Measurements from ENCODE around the gene SFT2D1. TPM values are rescaled to one million over a fixed set of nuclear protein-coding genes. Genes with fewer than 3 reads are reported as not detected.

The SFT2D1 gene
- total RNA-seq, 4 donors from 2014 or later, result 26.4 to 31.9 (median 28.2) TPM

GRCh38 chr6:166289207-166290060 is 52.9 kb downstream of the SFT2D1 start:
- DNase-seq, result no peak

DNA sequence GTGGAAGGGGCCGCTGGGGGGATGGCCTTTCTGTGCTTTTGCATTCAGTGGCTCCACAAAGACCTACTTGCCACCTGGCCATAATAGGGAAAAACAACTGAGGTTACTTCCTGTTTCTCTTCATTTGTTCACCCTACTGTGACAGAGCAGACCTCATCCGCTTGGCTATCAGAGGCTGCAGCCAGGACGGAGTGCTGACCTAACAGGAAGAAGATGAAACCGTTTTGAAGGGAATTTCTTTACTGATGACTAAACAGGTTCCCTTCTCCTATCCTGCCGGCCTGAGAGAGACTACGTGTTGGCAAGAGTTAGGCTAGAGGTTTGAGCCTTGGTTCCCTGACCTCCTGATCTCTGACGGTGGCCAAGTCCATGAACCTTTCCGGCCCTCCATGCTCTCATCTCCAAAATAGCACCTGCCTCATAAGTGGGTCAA is 55.5 kb downstream of the SFT2D1 start:
- no peak for TF ChIP-seq CTCF (IDR thresholded peaks at IDR 0.05)
- TF ChIP-seq POLR2A (IDR thresholded peaks at IDR 0.05), result no peak

More at GRCh38 chr6:166289207-166290060, 52.9 kb downstream of the SFT2D1 start:
- Histone ChIP-seq H3K9me3 (no peaks in the 10 kb centered on the region), H3K4me1 (no peaks in the 10 kb centered on the region), H3K27ac (no peak overlapping the region), H3K27me3 (no peaks in the 10 kb centered on the region), H3K4me3 (no peak overlapping the region), H3K36me3 (no peaks in the 10 kb centered on the region)
- TF ChIP-seq POLR2A (IDR thresholded peaks at IDR 0.05), result no peak
- no peak for TF ChIP-seq CTCF (IDR thresholded peaks at IDR 0.05)

GRCh38 chr6:166285233-166285632 is 57.1 kb downstream of the SFT2D1 start:
- Histone ChIP-seq H3K9me3 (no peaks in the 10 kb centered on the region), H3K4me3 (no peak overlapping the region), H3K27me3 (no peaks in the 10 kb centered on the region), H3K36me3 (no peaks in the 10 kb centered on the region), H3K27ac (no peak overlapping the region), H3K4me1 (no peaks in the 10 kb centered on the region)
- TF ChIP-seq CTCF (IDR thresholded peaks at IDR 0.05) (no peak), POLR2A (IDR thresholded peaks at IDR 0.05) (no peak)
- no peak for DNase-seq

More for the DNA sequence above, 55.5 kb downstream of the SFT2D1 start:
- no peaks in the 10 kb centered on the region for H3K9me3 ChIP-seq
- no peaks in the 10 kb centered on the region for H3K36me3 ChIP-seq
- no peaks in the 10 kb centered on the region for H3K4me1 ChIP-seq
- no peaks in the 10 kb centered on the region for H3K27me3 ChIP-seq
- H3K4me3 ChIP-seq, result no peak overlapping the region
- DNase-seq, result peak in 2 of 3 donors; percentile 74 to 76
- peak overlapping the region in 1 of 4 donors; percentile 53 for H3K27ac ChIP-seq

DNA sequence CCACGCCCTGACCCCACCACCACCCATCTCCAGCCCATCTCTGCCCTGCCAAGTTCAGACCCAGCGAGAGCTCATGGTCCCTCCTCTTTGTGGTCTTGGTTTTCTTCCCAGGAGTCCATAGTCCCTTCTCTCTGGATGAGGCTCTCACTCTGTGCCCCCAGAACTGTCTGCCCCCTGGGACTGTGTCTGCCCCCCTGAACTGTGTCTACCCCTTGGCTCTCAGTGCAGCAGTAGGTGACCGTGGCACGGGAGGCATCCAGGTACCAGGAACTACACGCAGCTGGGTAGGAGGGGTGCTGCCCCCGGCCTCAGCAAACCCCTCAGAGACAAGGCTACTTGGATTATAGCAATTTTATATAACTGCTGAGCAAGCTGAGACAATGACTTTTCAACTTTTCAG is 57.7 kb downstream of the SFT2D1 start:
- Histone ChIP-seq H3K27me3 (no peaks in the 10 kb centered on the region), H3K4me3 (no peak overlapping the region), H3K9me3 (no peaks in the 10 kb centered on the region), H3K36me3 (no peaks in the 10 kb centered on the region), H3K4me1 (no peaks in the 10 kb centered on the region), H3K27ac (no peak overlapping the region)
- no peak for TF ChIP-seq CTCF (IDR thresholded peaks at IDR 0.05)
- no peak for DNase-seq

GRCh38 chr6:166282394-166283032 is 59.8 kb downstream of the SFT2D1 start:
- no peaks in the 10 kb centered on the region for H3K9me3 ChIP-seq
- no peaks in the 10 kb centered on the region for H3K27me3 ChIP-seq
- DNase-seq, result no peak
- H3K4me1 ChIP-seq, result no peaks in the 10 kb centered on the region
- no peak overlapping the region for H3K4me3 ChIP-seq
- no peak overlapping the region for H3K27ac ChIP-seq
- H3K36me3 ChIP-seq, result no peaks in the 10 kb centered on the region
- no peak for TF ChIP-seq POLR2A (IDR thresholded peaks at IDR 0.05)
- no peak for TF ChIP-seq CTCF (IDR thresholded peaks at IDR 0.05)

All from Peyer's patch (tissue), 4 donors.